ENCODE data around the gene KCNC3. TPM values are rescaled to one million over a fixed set of nuclear protein-coding genes. Genes with fewer than 3 reads are reported as not detected.
A peak's percentile ranks its signal among the peaks of the same experiment; 100 is the strongest.

KCNC3 gene
- total RNA-seq, 2 experiments from 2014 or later = 1.6 to 2.0 TPM

DNA sequence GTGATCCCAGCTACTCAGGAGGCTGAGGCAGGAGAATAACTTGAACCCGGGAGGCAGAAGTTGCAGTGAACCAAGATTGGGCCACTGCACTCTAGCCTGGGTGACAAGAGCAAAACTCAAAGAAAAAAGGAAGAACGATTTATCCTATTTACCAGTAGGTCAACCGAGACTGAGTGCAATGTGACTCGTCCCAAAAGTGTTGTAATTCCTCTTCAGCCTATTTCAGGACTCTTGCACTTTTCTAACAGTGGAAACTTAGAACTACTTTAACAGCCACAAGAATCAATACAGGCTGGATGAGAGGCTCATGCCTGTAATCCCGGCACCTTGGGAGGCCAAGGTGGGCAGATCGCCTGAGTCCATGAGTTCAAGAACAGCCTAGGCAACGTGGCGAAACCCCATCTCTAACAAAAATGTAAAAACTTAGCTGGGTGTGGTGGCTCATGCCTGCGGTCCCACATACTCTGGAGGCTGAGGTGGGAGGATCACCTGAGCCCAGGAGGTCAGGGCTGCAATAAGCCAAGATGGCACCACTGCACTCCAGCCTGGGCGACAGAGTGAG lies 42.8 kb upstream of the KCNC3 start:
- no peak overlapping the region for H3K4me3 Mint-ChIP-seq
- intact Hi-C loops (cut with DNase I, micrococcal nuclease) = no loop called here
- TF ChIP-seq, protein P1, sequence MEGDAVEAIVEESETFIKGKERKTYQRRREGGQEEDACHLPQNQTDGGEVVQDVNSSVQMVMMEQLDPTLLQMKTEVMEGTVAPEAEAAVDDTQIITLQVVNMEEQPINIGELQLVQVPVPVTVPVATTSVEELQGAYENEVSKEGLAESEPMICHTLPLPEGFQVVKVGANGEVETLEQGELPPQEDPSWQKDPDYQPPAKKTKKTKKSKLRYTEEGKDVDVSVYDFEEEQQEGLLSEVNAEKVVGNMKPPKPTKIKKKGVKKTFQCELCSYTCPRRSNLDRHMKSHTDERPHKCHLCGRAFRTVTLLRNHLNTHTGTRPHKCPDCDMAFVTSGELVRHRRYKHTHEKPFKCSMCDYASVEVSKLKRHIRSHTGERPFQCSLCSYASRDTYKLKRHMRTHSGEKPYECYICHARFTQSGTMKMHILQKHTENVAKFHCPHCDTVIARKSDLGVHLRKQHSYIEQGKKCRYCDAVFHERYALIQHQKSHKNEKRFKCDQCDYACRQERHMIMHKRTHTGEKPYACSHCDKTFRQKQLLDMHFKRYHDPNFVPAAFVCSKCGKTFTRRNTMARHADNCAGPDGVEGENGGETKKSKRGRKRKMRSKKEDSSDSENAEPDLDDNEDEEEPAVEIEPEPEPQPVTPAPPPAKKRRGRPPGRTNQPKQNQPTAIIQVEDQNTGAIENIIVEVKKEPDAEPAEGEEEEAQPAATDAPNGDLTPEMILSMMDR (IDR thresholded peaks at IDR 0.05) = no peak
- Histone ChIP-seq H3K36me3 (ENCODE audit: insufficient read depth, low read length) (no peaks in the 10 kb centered on the region), H3K27ac (ENCODE audit: low read depth in 1 of 2, low read length in 2 of 2) (no peak overlapping the region), H3K4me1 (ENCODE audit: insufficient read depth, low read length) (peaks cover 27% of the 10 kb centered on the region), H3K27me3 (ENCODE audit: control insufficient read depth in 1 of 2, insufficient read depth in 2 of 2, low read length in 2 of 2) (no peaks in the 10 kb centered on the region), H3K9me3 (ENCODE audit: control insufficient read depth in 1 of 2, insufficient read depth in 1 of 2, low read length in 2 of 2) (no peaks in the 10 kb centered on the region), H3K4me3 (ENCODE audit: low read length) (no peak overlapping the region)
- H3K27me3 Mint-ChIP-seq = no peaks in the 10 kb centered on the region
- POLR2A ChIA-PET = no interaction called here
- CTCF ChIA-PET = no interaction called here
- H3K9me3 Mint-ChIP-seq = no peaks in the 10 kb centered on the region
- peaks cover 9% of the 10 kb centered on the region for H3K36me3 Mint-ChIP-seq (ENCODE audit: low read depth)
- peaks cover 27% of the 10 kb centered on the region for H3K4me1 Mint-ChIP-seq (ENCODE audit: low read depth)
- DNase-seq (no peak), ATAC-seq (ENCODE audit: poor library complexity) (no peak)
- no peak overlapping the region for H3K27ac Mint-ChIP-seq

DNA sequence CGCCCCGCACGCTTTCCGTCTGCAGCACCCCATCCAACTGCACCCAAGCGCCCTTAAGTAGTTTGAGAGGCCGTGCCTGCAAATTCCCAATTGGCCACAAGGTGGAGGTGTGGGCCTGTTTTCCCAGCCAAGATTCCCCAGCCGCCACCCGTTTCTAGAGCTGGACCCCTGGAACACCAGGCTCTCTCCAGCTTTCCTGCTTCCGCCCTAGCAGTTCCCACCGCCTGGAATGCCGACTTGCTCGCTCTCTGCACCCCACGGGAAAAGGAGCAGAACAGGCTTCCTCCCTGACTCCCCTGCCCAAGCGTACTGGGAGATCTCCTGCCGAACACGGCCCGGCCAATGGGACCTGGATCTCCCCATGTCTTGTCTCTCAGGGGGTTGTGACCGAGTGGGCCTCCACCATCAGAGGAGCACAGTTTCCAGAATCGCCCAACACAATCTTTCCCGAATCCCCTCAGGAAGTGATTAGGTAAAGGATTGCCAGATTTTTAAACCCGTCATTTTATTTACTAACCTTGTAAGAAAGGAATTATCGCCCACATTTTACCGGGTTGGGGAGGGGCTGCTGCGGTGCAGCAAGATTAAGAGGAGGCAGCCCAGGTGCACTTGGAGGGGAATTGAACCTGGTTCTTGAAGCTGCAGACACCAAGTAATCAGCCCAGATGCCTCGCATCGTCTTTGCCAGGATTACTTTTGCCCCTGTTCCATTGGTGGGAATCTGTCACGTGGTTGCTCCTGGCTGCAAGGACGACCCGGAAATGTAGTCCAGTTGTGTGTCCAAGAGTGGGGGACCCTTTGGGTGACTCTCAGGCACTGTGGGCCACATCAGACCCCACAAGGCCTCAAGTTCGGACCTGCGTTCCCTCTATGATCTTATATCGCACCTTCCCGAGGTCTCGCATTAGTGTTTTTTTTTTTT lies 39.7 kb upstream of the KCNC3 start:
- H3K9me3 ChIP-seq (ENCODE audit: control insufficient read depth in 1 of 2, insufficient read depth in 1 of 2, low read length in 2 of 2) = no peaks in the 10 kb centered on the region
- no peaks in the 10 kb centered on the region for H3K36me3 ChIP-seq (ENCODE audit: insufficient read depth, low read length)
- TF ChIP-seq, protein P1 (IDR thresholded peaks at IDR 0.05) = peak; percentile 84
- Mint-ChIP-seq H3K4me1 (ENCODE audit: low read depth) (peaks cover 39% of the 10 kb centered on the region), H3K27me3 (no peaks in the 10 kb centered on the region), H3K36me3 (ENCODE audit: low read depth) (no peaks in the 10 kb centered on the region), H3K9me3 (no peaks in the 10 kb centered on the region), H3K4me3 (peak overlapping the region; percentile 88), H3K27ac (peak overlapping the region; percentile 33)
- no peaks in the 10 kb centered on the region for H3K27me3 ChIP-seq (ENCODE audit: control insufficient read depth in 1 of 2, insufficient read depth in 2 of 2, low read length in 2 of 2)
- peaks cover 38% of the 10 kb centered on the region for H3K4me1 ChIP-seq (ENCODE audit: insufficient read depth, low read length)
- ChIA-PET POLR2A (interaction anchor here (1.5 to 4.9 kb wide), 2 partner anchors 11 to 15 kb away, joined by 10 to 41 read pairs; partner anchors contain the start of gene POLD1), CTCF (interaction anchor here (0.6 to 3.4 kb wide), 9 partner anchors 11 to 413 kb away, joined by 3 to 28 read pairs (median 4); partner anchors contain the start of genes JOSD2 and POLD1)
- ATAC-seq (ENCODE audit: poor library complexity) (peak; percentile 83), DNase-seq (peak; percentile 53 to 89 (median 73))
- intact Hi-C loops (cut with DNase I, micrococcal nuclease) = loop anchor here (1.0 to 5.0 kb wide), 4 partner anchors 45 to 188 kb away; partner anchors contain the start of genes EMC10 (in 1 of the 2) and GARIN5A (in 1 of the 2)
- H3K4me3 ChIP-seq (ENCODE audit: low read length) = peak overlapping the region; percentile 72
- peak overlapping the region in 1 of 2 donors; percentile 8 for H3K27ac ChIP-seq (ENCODE audit: low read depth in 1 of 2, low read length in 2 of 2)

DNA sequence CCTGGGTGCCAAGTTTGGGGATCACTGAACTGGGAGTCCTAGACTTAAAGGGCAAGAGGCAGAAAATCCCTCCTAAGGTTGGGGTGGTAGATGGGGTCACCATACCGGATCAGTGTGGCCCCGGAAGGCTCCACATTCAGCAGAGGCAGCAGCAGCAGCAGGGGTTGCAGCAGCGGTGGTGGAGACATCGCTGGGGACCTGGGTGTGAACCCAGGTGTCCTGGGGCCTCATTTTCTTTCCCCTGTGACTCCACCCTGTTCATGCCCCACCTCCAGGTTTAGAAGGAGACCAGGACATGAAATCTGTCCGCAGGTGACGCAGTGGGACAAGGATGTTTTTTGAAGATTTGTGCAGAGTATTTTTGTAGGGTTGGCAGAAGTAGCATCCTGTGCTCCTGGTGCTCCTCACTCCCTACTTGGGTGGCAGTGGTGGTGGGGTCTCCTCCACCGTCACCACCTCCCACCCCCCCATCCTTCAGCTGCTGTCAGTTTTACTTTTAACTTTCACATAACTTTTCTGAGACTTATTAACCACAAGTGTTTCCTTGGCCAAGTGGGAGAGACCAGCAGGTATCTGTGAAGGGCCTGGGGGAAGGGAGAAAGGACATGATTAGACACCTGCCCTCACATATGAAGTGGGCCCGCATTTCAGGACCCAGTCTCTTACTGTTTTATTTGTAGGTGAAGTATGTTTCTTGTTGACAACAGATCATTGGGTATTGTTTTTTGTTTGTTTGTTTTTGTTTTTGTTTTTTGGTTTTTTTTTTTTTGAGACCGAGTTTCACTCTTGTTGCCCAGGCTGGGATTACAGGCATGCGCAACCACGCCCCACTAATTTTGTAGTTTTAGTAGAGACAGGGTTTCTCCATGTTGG lies 36.5 kb upstream of the KCNC3 start, which contains the start of gene NAPSA:
NAPSA (minus strand) TSS at position 206 of the 873 bp plus-strand sequence; CDS start at position 188, 18 bp downstream.
- peaks cover 67% of the 10 kb centered on the region for H3K4me1 Mint-ChIP-seq (ENCODE audit: low read depth)
- POLR2A ChIA-PET = interaction anchor here (0.7 to 4.9 kb wide), 4 partner anchors 8 to 63 kb away, joined by 3 to 41 read pairs (median 10); partner anchors contain the start of genes NR1H2 and POLD1

More for the DNA sequence above, 36.5 kb upstream of the KCNC3 start, which contains the start of gene NAPSA:
- H3K4me1 ChIP-seq (ENCODE audit: insufficient read depth, low read length) = peaks cover 53% of the 10 kb centered on the region
- H3K36me3 ChIP-seq (ENCODE audit: insufficient read depth, low read length) = no peaks in the 10 kb centered on the region
- no peaks in the 10 kb centered on the region for H3K9me3 ChIP-seq (ENCODE audit: control insufficient read depth in 1 of 2, insufficient read depth in 1 of 2, low read length in 2 of 2)
- peak within 1 kb of the TSS; percentile 76 for H3K27ac Mint-ChIP-seq
- peak within 1 kb of the TSS; percentile 48 for H3K4me3 Mint-ChIP-seq
- H3K27me3 Mint-ChIP-seq = no peaks in the 10 kb centered on the region
- ATAC-seq (ENCODE audit: poor library complexity) (no peak), DNase-seq (peak in 1 of 14 experiments; percentile 25)
- TF ChIP-seq, protein P1 (IDR thresholded peaks at IDR 0.05) = no peak
- H3K36me3 Mint-ChIP-seq (ENCODE audit: low read depth) = no peaks in the 10 kb centered on the region
- H3K27me3 ChIP-seq (ENCODE audit: control insufficient read depth in 1 of 2, insufficient read depth in 2 of 2, low read length in 2 of 2) = no peaks in the 10 kb centered on the region
- H3K4me3 ChIP-seq (ENCODE audit: low read length) = no peak within 1 kb of the TSS
- CTCF ChIA-PET = interaction anchor here (1.1 to 1.4 kb wide), 3 partner anchors 8 to 18 kb away, joined by 3 to 7 read pairs (median 3); partner anchors contain the start of gene POLD1
- H3K9me3 Mint-ChIP-seq = no peaks in the 10 kb centered on the region
- no peak within 1 kb of the TSS for H3K27ac ChIP-seq (ENCODE audit: low read depth in 1 of 2, low read length in 2 of 2)
- intact Hi-C loops (cut with DNase I, micrococcal nuclease) = loop anchor here in 1 of 2 experiments (5.0 kb wide), 1 partner anchor 112 kb away; the partner anchor contains the start of genes EMC10 and GARIN5A
